Thoracic aorta (tissue), 2 donors: ENCODE measurements around the gene ATG4D. TPM values are rescaled to one million over a fixed set of nuclear protein-coding genes. Genes with fewer than 3 reads are reported as not detected.

Experiments
- ATAC-seq: fragments of 150-250 bp; one replicate; pipeline ENCODE4 v1.8.0; 2017; ENCODE audit warnings: low read depth; ENCODE audit not compliant: insufficient number of reproducible peaks, low FRiP score
- DNase-seq: peaks from one replicate; pipeline ENCODE4 v3.0.0-alpha.2; 2020; ENCODE audit warnings: low spot score
- H3K27ac ChIP-seq, 2 donors: fragments of 200-600 bp; sonication (generic); 1 replicate in 1 of 2; 2 replicates in 1 of 2; pipeline ENCODE4 v1.5.1; 2016; ENCODE audit warnings: mild to moderate bottlenecking in 2 of 2, moderate library complexity in 2 of 2
- H3K27me3 ChIP-seq: fragments of 200-600 bp; sonication (generic); replicated peaks from 2 replicates; pipeline ENCODE4 v1.6.0; 2016; ENCODE audit warnings: mild to moderate bottlenecking; ENCODE audit not compliant: insufficient read depth
- H3K36me3 ChIP-seq: fragments of 200-600 bp; sonication (generic); one replicate; pipeline ENCODE4 v1.5.1; 2016
- H3K4me1 ChIP-seq, 2 donors: fragments of 200-600 bp; sonication (generic); 1 replicate in 1 of 2; 2 replicates in 1 of 2; pipeline versions ENCODE4 v1.5.1 to v1.6.0; 2016; ENCODE audit warnings: low read depth in 2 of 2, mild to moderate bottlenecking in 1 of 2; ENCODE audit not compliant: control insufficient read depth in 1 of 2
- H3K4me3 ChIP-seq: fragments of 200-600 bp; sonication (generic); 2 replicates; pipeline ENCODE4 v1.5.1; 2016; ENCODE audit warnings: mild to moderate bottlenecking
- H3K9me3 ChIP-seq: fragments of 200-600 bp; sonication (generic); 2 replicates; pipeline ENCODE4 v1.5.1; 2016
- total RNA-seq, 2 donors: library from RNA; depleted of rRNA; stranded (reverse); fragments of >200 nt; gene quantifications; one replicate each; pipeline versions ENCODE4 v1.1.0 to v1.2.3, GENCODE V29; 2016
- TF ChIP-seq, protein P1 (sequence below): fragments of 200-600 bp; sonication (generic); IDR thresholded peaks from one replicate; pipeline ENCODE4 v1.5.1; 2019; ENCODE audit warnings: antibody characterized with exemption

ATG4D gene
- total RNA-seq, 2 donors from 2014 or later, result 17.1 to 30.5 TPM

DNA sequence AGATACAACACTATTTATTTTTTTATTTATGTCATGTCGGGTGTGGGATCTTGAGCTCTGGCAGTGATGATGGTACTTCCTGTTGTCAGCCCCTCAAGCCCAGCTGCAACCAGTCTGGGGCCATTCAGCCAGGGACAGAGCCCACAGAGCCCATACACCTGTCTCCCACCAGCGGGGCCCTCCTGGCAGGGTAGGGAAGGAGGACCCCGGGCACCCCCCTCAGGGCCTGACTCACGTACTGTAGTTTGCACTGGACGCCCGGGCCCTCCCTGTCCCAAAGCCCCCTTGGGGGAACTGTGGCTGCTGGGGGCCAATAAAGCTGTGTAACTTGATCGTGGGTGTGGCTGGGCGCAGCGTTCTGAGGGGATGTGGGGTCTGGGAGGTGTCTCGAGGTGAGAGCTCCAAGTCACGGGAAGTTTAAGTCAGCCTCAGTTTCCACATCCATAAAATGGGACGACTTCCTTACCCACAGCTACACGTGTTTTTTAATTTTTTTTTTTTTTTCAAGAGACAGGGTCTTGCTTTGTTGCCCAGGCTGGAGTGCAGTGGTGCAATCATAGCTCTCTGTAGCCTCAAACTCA lies 9.5 kb downstream of the ATG4D start:
- H3K36me3 ChIP-seq, result peaks cover 57% of the 10 kb centered on the region
- no peaks in the 10 kb centered on the region for H3K9me3 ChIP-seq
- ATAC-seq, result no peak
- no peaks in the 10 kb centered on the region for H3K27me3 ChIP-seq
- TF ChIP-seq, protein P1, sequence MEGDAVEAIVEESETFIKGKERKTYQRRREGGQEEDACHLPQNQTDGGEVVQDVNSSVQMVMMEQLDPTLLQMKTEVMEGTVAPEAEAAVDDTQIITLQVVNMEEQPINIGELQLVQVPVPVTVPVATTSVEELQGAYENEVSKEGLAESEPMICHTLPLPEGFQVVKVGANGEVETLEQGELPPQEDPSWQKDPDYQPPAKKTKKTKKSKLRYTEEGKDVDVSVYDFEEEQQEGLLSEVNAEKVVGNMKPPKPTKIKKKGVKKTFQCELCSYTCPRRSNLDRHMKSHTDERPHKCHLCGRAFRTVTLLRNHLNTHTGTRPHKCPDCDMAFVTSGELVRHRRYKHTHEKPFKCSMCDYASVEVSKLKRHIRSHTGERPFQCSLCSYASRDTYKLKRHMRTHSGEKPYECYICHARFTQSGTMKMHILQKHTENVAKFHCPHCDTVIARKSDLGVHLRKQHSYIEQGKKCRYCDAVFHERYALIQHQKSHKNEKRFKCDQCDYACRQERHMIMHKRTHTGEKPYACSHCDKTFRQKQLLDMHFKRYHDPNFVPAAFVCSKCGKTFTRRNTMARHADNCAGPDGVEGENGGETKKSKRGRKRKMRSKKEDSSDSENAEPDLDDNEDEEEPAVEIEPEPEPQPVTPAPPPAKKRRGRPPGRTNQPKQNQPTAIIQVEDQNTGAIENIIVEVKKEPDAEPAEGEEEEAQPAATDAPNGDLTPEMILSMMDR, result no peak
- no peak overlapping the region for H3K27ac ChIP-seq
- no peaks in the 10 kb centered on the region for H3K4me1 ChIP-seq
- no peak overlapping the region for H3K4me3 ChIP-seq
- DNase-seq, result no peak

DNA sequence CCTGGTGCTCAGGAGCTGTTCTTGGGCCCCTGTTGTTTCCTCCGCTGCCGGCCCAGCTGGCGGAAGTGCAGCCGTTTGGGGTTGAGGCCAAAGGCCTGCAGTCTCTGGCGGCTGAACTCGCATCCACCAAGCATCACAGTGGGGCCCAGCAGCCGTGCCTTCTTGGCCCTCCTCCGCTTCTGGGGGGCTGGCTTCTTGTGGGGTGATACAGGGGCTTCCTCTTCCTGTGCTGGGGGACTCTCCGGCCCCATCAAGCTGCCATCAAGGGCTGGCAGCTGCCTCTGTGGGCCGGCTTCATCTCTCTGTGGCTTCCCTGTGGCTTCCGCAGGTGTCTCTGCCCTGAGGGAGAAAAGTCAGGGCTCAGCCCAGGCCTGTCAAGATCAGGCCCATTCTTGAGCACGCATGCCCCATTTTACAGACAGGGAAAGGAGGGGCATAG lies 10.3 kb downstream of the ATG4D start:
- no peak for ATAC-seq
- no peak overlapping the region for H3K4me3 ChIP-seq
- H3K4me1 ChIP-seq, result no peaks in the 10 kb centered on the region
- no peak overlapping the region for H3K27ac ChIP-seq
- no peaks in the 10 kb centered on the region for H3K9me3 ChIP-seq
- TF ChIP-seq, protein P1, result no peak
- no peaks in the 10 kb centered on the region for H3K27me3 ChIP-seq
- DNase-seq, result no peak
- peaks cover 59% of the 10 kb centered on the region for H3K36me3 ChIP-seq

DNA sequence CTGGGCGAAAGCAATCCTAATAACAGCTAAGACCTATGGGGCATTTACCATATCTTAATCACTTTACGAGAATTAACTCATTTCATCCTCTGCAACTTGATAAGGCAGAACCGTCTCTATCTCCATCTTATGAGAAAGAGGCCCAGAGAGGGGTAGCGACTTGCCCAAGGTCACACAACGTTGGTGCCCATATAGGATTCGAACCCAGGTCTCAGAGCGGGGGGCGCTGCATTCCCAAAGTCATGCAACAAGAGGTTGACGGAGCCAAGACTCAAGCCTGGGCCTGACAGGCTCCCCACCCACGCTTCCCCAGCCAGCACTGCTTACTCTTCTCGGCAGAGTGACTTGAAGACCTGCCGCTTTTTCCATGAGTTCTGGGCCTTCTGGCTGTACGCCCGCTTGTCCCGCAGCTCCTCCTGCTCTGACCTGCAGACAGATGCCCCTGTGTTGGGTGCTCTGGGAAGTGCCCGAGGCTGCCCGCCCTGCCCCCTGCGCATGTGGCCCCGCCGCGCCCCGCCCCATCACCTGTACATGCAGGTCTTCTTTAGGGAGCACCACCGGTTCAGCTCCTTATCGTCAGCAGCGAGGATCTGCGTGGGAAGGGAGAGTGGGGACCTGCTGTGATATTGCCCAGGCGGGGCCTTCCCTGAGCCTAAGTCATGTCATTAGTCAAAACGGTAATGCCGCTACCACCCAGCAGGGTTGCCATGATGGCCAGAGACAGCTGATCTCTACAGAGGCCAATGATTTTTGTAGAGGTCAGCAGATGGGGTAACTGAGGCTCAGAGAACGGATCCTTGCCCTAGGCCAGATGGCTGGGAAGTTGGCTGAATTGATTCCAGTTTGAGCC lies 11.3 kb downstream of the ATG4D start:
- TF ChIP-seq, protein P1, result no peak
- H3K9me3 ChIP-seq, result no peaks in the 10 kb centered on the region
- peaks cover 60% of the 10 kb centered on the region for H3K36me3 ChIP-seq
- no peaks in the 10 kb centered on the region for H3K27me3 ChIP-seq
- ATAC-seq (no peak), DNase-seq (no peak)
- no peaks in the 10 kb centered on the region for H3K4me1 ChIP-seq
- H3K4me3 ChIP-seq, result no peak overlapping the region
- H3K27ac ChIP-seq, result no peak overlapping the region

DNA sequence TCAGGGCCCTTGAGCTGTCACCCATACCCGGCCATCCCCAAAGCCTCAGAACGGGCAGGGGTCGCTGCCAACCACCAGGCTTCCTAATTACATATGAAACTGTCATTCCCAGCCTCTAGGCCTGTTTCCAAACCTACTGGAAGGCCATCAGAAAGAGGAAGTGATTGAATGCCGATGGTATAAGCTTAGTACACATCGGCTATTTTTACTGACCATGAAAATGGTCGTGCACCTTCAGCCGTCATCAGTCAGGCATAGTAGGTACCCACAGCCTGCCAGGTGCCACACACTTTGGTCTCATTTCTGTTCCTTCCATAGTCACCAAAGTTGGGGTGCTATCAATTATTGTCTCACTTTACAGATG lies 11.9 kb downstream of the ATG4D start:
- peaks cover 59% of the 10 kb centered on the region for H3K36me3 ChIP-seq
- DNase-seq (no peak), ATAC-seq (no peak)
- TF ChIP-seq, protein P1, result no peak
- H3K4me1 ChIP-seq, result no peaks in the 10 kb centered on the region
- H3K27me3 ChIP-seq, result no peaks in the 10 kb centered on the region
- no peaks in the 10 kb centered on the region for H3K9me3 ChIP-seq
- no peak overlapping the region for H3K4me3 ChIP-seq
- H3K27ac ChIP-seq, result no peak overlapping the region

DNA sequence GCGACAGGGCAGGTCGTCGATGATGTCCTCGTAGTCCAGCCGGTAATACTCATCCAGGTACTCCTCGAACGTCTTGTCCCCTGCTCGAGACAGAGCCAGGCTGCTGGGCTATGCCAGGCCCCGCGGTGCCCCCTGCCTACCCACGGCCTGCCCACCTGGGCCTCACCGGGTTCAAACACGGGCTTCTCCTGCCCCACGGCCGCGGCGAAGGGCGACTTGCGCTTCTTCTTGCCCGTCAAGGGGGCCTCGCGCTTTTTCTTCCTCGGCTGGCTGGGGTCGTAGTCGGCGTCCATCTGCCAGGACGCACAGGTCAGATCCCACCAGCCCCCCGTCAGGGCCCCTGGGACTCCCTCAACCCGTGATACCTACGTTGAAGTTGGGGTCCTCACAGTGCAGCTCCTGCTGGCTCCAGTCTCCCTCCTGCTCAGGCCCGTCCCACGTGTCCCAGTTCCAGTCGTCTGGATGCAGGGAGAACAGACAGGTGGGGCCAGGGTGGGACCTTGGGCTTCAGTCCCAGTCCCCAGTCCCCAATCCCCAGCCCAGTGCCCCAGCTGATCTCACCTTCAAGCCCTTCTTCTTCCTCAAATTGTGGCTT lies 14.0 kb downstream of the ATG4D start:
- H3K4me1 ChIP-seq, result no peaks in the 10 kb centered on the region
- DNase-seq, result no peak
- TF ChIP-seq, protein P1, result no peak
- H3K36me3 ChIP-seq, result peaks cover 50% of the 10 kb centered on the region
- no peaks in the 10 kb centered on the region for H3K27me3 ChIP-seq
- H3K27ac ChIP-seq, result no peak overlapping the region
- no peak for ATAC-seq
- H3K4me3 ChIP-seq, result no peak overlapping the region
- no peaks in the 10 kb centered on the region for H3K9me3 ChIP-seq
